HG02571 (cell line): ENCODE data around the gene MAPKAPK2.

Experiments
- ATAC-seq: cut with Tn5 transposase; IDR thresholded peaks from one replicate; pipeline ENCODE4 v1.9.1; 2021; ENCODE audit warnings: mild to moderate bottlenecking, moderate library complexity; ENCODE audit not compliant: unreplicated experiment

MAPKAPK2 gene

GRCh38 chr1:206658981-206659273 lies 25.8 kb upstream of the MAPKAPK2 start:
- ATAC-seq = no peak

- ATAC-seq = no peak
These were observed 24.6 kb upstream of the MAPKAPK2 start for GRCh38 chr1:206660136-206660535.

GRCh38 chr1:206661161-206661820 lies 23.4 kb upstream of the MAPKAPK2 start:
- no peak for ATAC-seq

- ATAC-seq = no peak
These were observed 22.2 kb upstream of the MAPKAPK2 start for GRCh38 chr1:206662396-206663092.

GRCh38 chr1:206663362-206663761 lies 21.3 kb upstream of the MAPKAPK2 start:
- no peak for ATAC-seq

- no peak for ATAC-seq
These were observed 20.7 kb upstream of the MAPKAPK2 start for GRCh38 chr1:206663832-206664652.

- no peak for ATAC-seq
These were observed 20.0 kb upstream of the MAPKAPK2 start for GRCh38 chr1:206664740-206665139.

- no peak for ATAC-seq
These were observed 18.6 kb upstream of the MAPKAPK2 start for GRCh38 chr1:206666031-206666561.

- ATAC-seq = no peak
These were observed 17.6 kb upstream of the MAPKAPK2 start for GRCh38 chr1:206666954-206667665.

GRCh38 chr1:206668351-206668750 lies 16.4 kb upstream of the MAPKAPK2 start:
- no peak for ATAC-seq

GRCh38 chr1:206668874-206669410 lies 15.8 kb upstream of the MAPKAPK2 start:
- no peak for ATAC-seq

- no peak for ATAC-seq
These were observed 12.6 kb upstream of the MAPKAPK2 start for GRCh38 chr1:206672011-206672688.

GRCh38 chr1:206672844-206673758 lies 11.6 kb upstream of the MAPKAPK2 start:
- no peak for ATAC-seq

GRCh38 chr1:206674236-206674635 lies 10.5 kb upstream of the MAPKAPK2 start:
- ATAC-seq = no peak

- ATAC-seq = no peak
These were observed 9.9 kb upstream of the MAPKAPK2 start for GRCh38 chr1:206674745-206675175.

GRCh38 chr1:206676499-206676898 lies 8.2 kb upstream of the MAPKAPK2 start:
- no peak for ATAC-seq

- no peak for ATAC-seq
These were observed 6.2 kb upstream of the MAPKAPK2 start for GRCh38 chr1:206678490-206678889.

- peak; percentile 82 for ATAC-seq
These were observed 4.9 kb upstream of the MAPKAPK2 start for GRCh38 chr1:206679738-206680211.

GRCh38 chr1:206680279-206680678 lies 4.4 kb upstream of the MAPKAPK2 start:
- no peak for ATAC-seq
